HG02759 (cell line): ENCODE measurements around the gene GPBP1L1.
"Not testable (repeated sequence)": the region's sequence is repeated elsewhere in the genome, so short reads cannot be mapped to it uniquely, and the experiment has no call there.

Experiments used
- ATAC-seq: cut with Tn5 transposase; IDR thresholded peaks from one replicate; pipeline ENCODE4 v1.9.1; 2021; ENCODE audit warnings: mild to moderate bottlenecking, moderate library complexity; ENCODE audit not compliant: unreplicated experiment

Gene GPBP1L1

GRCh38 chr1:45686288-45687013 lies at the start of gene GPBP1L1:
Gene GPBP1L1 (minus strand): TSS chr1:45686533. CDS start chr1:45659087, 27,446 bp downstream.
- peak; percentile 62 for ATAC-seq

- no peak for ATAC-seq
Observed at GRCh38 chr1:45730780-45731319, 44.5 kb upstream of the GPBP1L1 start.

DNA sequence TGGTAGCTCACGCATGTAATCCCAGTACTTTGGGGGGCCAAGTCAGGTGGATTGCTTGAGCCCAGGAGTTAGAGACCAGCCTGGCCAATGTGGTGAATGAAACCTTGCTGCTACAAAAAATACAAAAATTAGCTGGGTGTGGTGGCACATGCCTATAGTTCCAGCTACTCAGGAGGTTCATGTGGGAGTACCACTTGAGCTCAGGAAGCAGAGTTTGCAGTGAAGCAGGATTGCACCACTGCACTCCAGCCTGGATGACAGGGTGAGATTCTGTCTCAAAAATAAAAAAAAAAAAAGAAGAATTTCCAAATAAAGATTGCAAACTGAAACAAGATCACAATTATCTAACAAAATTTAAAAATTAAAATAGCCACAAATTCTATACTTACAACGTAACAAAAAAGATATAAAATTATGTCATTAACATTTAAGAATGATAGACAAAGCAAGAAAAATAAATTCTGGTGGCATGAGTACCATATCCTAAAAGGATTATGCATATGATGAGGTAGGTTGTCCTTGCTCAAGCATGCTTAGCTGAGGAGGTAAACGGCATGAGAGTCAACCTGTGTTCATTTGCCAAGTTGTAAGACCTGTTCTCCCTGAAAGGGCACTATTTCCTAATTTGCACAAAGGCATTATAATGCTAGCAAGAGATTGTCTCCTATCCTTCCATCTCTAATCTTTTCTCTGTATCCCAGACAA lies 43.9 kb upstream of the GPBP1L1 start:
- no peak for ATAC-seq

GRCh38 chr1:45726007-45726406 lies 39.7 kb upstream of the GPBP1L1 start:
- ATAC-seq = not testable (repeated sequence)

GRCh38 chr1:45723248-45723930 lies 37.1 kb upstream of the GPBP1L1 start:
- ATAC-seq = no peak

DNA sequence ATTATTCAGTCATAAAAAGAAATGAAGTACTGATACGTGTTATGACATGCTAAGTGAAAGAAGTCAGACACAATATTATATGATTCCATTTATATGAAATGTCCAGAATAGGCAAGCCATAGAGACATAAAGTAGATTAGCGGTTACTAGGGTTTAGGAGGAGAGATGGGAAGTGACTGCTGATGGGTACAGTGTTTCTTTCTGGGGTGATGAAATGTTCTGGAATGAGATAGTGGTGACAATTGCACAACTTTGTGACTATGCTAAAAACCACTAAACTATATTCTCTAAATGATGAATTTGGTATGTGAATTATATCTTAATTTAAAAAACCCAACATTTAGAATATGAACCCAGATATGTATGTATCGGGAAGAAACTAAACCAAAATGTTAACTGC lies 36.5 kb upstream of the GPBP1L1 start:
- ATAC-seq = no peak

- ATAC-seq = no peak
Observed at GRCh38 chr1:45721207-45721606, 34.9 kb upstream of the GPBP1L1 start.

DNA sequence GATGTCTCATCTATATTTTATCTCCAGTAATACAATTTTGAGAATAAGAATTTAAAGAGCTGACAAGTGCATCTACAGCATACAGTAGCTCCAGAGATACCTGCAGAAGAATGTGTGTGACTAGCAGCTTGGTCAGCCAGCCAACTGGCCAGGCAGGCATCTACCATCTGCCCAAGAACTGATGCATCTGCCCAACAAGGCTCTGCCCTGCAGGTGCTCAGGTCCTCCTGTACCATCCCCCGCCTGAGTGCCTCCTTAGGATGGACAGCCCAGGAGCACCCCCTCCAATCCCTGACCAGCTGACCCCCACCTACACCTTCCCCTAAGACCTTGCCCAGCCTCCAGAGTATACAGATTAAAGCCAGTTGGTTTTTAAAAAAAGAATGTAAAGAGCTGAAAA lies 32.0 kb upstream of the GPBP1L1 start:
- ATAC-seq = no peak

- ATAC-seq = not testable (repeated sequence)
Observed at GRCh38 chr1:45717386-45717785, 31.1 kb upstream of the GPBP1L1 start.

DNA sequence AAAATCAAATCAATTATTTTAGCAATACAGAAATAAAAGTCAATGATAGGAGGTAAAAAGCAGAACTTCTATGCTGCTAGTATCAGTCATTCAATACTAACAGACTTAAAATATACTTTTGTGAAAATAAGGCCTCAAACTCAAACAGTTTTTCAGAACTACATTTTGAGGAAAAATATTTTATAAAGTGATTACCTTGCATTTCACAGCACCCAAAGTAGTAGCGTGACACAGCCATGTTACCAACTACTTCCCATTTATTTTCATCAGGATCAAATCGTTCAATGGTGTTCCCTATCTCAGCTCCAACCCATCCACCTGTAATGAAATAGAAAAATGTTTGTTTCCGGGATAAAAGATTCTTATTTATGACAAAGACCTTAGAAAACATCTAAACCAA lies 30.4 kb upstream of the GPBP1L1 start:
- ATAC-seq = no peak

DNA sequence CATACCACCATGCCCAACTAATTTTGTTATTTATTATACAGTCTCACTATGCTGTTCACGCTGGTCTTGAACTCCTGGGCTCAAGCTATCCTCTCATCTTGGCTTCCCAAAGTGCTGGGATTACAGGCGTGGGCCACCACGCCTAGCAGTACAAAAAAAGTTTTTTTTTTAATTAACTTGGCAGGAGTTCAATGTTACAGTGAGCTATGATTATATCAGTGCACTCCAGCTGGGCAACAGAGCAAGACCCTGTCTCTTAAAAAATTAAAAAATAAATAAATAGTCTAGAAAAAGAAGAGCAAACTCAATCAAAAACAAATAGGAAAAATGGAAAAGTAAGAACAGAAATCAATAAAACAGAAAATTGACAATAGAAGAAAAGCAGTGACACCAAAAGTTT lies 27.4 kb upstream of the GPBP1L1 start:
- ATAC-seq = no peak

DNA sequence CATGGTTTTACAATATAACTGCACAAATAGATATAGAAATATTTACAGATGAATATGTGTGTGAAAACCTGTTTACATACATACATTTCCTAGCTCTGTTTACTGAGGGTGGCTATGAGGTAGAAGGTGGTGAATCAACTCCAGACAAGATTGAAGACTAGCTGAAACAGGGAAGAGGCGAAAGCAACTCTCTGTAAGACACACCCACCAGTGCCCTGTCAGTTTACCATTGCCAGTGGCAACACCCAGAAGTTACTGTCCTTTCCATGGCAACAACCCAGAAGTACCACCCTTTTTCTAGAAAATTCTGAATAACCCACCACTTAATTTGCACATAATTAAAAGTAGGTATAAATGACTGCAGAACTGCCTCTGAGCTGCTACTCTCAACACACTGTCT lies 18.3 kb upstream of the GPBP1L1 start:
- ATAC-seq = no peak

DNA sequence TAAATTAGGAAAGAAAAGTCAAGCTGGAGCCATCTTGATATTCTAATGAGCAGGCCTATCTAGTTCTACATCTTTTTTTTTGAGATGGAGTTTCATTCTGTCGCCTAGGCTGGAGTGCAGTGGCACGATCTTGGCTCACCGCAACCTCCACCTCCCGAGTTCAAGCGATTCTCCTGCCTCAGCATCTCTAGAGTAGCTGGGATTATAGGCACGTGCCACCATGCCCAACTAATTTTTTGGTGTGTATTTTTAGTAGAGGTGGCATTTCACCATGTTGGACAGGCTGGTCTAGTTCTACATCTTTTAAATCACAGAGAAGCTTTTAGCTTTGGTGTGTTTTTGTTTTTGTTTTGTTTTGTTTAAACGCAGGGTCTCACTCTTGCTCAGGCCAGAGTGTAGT lies 8.5 kb upstream of the GPBP1L1 start:
- ATAC-seq = no peak

- not testable (repeated sequence) for ATAC-seq
Observed at GRCh38 chr1:45693811-45694210, 7.5 kb upstream of the GPBP1L1 start.

- no peak for ATAC-seq
Observed at GRCh38 chr1:45687754-45688740, 1.7 kb upstream of the GPBP1L1 start, which contains the start of gene TMEM69. Gene TMEM69 (plus strand): TSS chr1:45688181. CDS start chr1:45691069, 2,888 bp downstream.

GRCh38 chr1:45687014-45687753 lies 851 bp upstream of the GPBP1L1 start:
- peak; percentile 86 for ATAC-seq

DNA sequence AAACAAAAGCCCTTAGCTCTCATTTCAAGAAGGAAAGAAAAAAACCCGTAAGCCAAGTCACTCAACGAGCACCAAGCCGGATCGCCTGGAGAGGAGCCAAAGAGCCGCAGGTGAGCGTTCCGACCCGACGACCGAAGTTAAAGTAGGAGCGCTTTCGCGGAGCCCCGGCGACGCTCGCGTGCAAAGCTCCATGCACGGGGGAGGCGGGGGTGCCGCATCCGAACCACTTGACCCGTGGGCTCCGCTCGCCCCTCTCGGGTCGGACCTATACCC lies 382 bp downstream of the GPBP1L1 start:
- ATAC-seq = peak; percentile 6

DNA sequence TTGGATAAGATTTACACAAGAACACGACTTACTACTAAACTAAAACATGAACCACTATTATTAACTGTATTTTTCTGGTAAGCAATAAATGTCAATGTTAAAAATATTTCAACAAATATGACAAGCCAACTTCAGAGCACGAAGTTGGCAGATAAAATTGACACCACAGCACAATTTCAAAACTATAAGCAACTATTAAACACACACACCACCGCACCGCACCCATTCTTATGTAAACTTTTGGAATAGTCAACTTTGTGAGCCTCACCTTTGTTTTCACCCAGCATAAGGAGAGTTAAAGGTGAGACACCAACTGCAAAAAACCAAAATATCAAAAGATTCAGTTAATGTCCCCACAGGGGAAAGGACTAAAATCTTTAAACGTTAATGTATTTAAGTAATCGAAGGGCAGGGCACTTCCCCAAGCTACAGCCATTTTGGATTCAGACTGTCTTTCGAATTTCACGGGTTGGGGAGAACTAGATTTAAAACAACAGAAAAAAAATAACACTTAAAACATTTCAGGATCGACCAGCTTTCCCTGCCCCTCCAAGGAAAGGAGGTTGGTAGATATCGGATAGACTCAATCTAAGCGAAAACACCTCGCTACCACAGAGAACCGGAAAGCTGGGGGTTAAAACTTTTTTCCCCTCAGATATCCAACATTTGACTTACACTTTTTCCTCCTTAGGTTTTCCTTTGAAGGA lies 872 bp downstream of the GPBP1L1 start:
- ATAC-seq = no peak

- ATAC-seq = no peak
Observed at GRCh38 chr1:45684402-45684801, 1.9 kb downstream of the GPBP1L1 start.
